ENCODE measurements around the gene NTSR1.

NTSR1 gene

DNA sequence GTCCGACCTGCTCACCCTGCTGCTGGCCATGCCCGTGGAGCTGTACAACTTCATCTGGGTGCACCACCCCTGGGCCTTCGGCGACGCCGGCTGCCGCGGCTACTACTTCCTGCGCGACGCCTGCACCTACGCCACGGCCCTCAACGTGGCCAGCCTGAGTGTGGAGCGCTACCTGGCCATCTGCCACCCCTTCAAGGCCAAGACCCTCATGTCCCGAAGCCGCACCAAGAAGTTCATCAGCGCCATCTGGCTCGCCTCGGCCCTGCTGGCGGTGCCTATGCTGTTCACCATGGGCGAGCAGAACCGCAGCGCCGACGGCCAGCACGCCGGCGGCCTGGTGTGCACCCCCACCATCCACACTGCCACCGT lies 885 bp downstream of the NTSR1 start:
- DNase-seq (ENCODE audit: low spot score) = no peak

DNA sequence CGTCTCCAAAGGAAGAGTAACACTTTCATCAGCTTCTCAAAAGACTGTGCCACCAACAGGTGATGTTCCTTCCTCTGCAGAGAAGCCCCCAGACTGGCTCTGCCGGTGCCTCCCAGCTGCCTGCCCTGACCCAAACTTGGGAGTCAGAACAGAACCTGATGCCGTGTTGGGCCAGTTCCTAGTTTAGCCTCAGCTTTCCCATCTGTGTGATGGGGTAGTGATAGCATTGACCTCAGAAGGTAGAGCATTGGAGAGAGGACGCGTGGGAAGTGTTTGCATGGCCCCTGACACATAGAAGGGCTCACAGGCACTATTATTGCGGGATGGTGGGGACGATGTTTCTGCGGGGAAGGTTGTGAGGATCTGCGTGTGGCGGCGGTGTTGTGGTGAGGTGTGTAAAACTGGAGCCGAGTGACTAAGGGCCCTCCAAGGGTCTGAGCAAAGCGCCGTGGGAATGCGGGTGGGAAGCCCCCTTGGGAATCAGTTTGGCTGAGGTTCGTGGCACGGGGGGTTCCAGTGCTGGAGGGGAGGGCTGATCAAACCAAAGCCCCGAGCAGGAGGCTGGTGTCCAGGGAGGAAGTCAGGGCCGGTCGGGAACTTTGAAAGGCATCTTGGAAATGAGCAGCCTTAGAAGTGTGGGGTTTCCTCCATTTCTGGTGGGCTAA lies 1.7 kb downstream of the NTSR1 start:
- no peak for DNase-seq (ENCODE audit: low spot score)

DNA sequence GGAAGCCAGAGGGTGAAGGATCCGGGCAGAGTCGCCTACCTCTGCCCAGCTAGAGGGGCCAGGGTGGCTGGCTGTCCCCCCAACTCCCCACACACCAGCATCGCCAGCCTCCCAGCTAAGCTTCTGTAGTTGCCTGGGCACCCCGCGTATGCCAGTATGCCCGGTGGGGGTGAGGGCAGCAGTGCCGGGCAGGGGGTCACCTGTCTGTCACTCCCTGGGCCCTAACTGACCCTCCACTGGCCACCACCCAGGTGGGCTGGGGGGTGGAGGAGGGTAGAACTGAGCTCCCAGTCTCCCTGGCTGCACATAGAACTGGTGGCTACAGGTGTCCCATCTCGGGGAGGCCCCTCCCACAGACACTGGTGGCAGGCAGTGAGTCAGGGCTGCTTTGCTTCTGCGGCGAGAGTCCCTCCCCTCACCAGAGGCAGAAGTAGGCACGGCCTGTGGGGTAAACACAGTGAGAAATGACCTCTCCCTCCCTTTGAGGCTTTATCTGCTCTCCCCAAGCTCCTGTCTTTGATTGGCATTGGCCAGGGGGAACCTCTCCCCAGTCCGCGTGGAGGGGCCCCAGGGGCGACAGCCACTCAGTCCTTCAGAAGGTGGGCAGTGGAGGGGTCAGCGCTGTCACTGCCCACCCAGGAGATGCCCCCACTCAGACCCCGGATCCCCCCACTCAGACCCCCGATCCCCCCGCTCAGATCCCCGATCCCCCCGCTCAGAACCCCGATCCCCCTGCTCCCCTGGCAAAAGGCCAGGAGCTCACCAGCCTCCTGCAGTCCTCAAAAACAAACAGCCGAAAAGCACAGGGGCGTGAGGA lies 2.5 kb downstream of the NTSR1 start:
- no peak for DNase-seq (ENCODE audit: low spot score)

DNA sequence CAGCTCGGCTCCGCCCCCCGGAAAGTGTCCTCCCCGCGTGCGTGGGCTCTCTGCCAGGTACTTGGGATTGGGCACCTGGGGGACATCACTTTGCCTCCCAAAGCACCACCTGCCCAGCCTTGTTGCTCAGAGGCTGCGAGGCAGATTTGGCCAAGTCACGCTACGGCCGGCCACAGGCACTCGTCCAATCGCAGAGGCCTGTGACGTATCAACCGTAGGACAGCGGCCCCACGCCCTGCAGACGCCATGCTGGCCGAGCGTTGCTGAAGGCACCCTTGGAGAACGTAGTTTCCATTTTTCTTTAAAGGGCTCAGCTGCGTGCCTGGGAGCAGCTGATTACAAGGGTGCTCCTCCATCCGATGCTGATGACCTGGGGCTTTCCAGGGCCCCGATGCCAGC lies 3.1 kb downstream of the NTSR1 start:
- DNase-seq (ENCODE audit: low spot score) = no peak

DNA sequence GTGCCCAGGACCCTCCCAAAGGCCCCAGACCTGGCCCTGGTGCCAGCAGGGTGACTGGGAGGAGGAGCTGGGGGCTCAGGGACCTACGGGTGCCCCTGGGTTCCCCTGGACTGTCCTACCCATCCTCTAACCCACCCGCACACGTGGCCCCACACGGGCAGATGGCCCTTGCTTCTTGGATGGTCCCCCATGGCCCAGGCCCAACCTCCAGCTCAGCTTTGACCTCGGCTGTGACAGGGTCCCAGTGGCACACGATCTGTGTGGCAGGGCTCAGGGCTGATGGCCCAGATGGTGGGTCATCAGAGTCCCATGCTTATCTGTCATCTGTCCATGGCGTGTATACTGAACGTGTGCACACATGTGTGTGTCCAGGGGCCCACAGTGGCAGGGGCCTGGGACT lies 4.0 kb downstream of the NTSR1 start:
- DNase-seq (ENCODE audit: low spot score) = no peak

DNA sequence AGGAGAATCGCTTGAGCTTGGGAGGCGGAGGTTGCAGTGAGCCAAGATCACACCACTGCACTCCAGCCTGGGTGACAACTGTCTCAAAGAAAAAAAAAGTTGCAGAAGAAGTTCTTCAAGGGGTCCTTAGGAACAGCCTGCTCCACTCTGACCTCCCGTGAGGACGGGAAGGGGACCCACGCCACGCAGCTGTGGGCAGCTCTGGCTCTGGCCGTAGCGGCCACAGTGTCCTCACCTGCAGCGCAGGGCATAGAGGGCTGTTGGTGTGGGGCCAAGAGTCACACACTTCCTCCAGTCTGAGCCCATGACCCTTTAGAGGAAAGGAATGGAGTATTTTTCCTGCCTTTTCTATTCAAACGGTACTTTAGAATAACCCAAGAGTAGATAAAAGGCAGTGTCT lies 5.4 kb downstream of the NTSR1 start:
- DNase-seq (ENCODE audit: low spot score) = no peak

DNA sequence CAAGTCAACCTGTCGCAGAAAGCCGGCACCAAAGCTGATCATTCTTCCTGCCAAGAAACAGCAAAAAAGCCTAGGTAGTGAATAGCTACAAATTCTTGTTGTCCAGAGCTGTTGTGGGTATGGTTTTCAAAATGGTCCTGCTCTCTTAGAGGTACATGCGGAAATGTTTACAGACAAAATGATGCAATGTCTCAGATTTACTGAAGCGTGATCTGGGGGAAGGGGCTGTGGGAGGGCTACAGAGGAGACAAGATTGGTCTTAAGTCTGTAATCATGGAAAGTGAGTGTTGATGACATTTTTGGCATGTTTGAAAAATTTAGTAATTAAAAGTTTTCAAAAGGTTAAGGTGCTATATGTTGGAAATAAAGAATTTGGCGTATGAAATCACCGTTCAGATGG lies 6.2 kb downstream of the NTSR1 start:
- DNase-seq (ENCODE audit: low spot score) = no peak

DNA sequence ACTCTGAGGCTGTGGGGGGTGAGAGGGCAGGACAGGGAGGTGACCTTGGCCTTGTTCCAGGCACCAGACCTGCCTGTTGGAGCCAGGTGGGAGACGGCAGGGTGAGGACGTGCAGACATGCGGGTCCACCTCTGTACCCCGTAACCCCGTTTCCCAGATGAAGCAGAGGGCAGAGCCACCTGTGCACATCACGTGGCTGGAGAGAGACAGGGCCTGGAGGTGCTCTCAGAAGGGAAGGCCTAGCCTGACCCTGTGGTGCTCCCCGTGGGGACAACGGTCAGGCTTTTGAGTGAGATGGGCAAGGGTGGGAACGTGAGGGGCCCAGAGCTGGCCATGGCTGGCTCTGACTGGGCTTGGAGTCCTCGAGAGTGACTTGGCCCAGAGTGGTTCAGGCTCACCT lies 6.6 kb downstream of the NTSR1 start:
- no peak for DNase-seq (ENCODE audit: low spot score)

DNA sequence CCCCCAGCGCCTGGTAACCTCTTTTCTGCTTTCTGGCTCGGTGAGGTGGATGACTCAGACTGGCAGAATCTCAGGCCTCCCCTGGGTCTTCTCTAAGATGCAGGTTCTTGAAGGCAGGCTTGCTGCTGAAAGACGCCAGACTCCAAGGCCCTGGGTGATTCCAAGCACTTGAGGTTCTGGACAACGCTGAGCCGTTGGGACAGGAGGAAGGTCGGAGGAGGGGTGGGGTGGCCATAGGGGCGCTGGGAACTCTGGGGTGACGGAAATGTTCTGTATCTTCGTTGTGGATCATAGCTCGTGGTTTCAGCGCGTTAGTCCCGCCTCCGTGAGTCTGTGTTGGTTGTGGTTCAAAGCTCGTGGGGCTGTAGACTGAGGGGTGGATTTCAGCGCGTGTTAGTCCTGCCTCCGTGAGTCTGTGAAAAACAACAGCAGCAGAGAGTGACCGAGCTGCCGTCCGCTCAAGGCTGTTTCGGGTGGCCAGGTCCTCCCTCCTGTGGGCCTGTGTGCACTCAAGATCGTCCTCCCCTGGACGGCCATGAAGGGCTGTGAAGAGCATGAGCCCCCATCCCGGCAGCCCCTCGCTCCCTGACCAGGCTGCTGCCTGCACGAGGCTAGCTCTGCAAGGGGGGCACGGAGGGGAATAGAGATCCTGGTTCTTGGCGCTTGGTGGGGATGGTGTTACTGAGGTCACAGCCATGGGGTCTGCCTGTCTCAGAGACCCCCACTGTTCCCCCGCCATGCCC lies 7.7 kb downstream of the NTSR1 start:
- DNase-seq (ENCODE audit: low spot score) = no peak

DNA sequence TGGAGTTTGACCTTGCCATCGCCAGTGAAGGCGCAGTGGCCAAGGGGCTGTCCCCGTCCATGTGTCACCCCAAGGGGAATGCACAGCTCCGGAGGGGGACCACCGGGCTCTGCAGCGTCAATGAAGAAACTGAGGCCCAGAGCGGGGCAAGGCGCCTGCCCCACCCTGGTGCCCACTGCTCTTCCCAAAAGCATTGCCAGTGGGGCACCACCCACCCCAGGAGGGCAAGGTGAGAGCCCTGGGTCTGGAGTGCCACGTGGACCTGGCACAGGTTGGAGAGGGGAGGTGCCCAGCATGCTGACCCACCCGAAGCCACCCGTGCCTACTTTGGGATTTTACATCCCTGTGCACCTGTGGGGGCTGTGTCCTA lies 8.3 kb downstream of the NTSR1 start:
- no peak for DNase-seq (ENCODE audit: low spot score)

DNA sequence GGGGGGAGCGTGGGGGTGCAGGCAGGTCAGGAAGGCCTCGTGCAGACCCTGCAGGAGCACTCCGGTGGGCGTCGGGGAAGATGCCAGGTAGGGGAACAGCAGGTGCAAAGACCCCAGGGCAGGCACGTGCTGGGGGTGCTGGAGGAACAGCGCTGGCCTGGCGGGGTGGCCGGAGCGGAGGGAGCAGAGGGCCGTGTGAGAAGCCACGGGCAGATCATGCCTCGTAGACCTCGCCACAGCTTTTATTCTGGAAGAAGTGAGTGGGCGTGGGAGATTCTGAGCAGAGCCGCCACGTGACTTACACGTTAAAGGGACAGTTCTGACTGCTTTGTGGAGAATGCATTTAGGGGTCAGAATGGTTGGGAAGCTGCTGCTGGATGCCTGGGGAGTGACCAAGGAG lies 9.3 kb downstream of the NTSR1 start:
- no peak for DNase-seq (ENCODE audit: low spot score)

DNA sequence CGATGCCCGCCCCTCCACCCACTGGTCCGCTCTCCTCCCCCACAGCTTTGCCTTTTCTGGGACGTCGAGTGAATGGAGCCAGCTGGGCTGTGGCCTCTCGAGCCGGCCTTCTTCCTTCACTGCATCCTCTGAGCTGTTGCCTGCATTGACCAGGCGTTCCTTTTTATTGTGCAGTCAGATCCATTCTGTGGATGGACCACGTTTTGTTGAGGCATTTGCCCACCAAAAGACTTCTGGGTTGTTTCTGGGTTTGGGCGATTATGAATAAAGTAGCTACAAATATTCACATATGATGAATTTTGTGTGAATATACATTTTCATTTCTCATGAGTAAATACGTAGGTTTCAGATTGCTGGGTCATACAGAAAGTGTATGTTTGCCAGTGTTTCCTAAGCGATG lies 9.9 kb downstream of the NTSR1 start:
- DNase-seq (ENCODE audit: low spot score) = no peak

DNA sequence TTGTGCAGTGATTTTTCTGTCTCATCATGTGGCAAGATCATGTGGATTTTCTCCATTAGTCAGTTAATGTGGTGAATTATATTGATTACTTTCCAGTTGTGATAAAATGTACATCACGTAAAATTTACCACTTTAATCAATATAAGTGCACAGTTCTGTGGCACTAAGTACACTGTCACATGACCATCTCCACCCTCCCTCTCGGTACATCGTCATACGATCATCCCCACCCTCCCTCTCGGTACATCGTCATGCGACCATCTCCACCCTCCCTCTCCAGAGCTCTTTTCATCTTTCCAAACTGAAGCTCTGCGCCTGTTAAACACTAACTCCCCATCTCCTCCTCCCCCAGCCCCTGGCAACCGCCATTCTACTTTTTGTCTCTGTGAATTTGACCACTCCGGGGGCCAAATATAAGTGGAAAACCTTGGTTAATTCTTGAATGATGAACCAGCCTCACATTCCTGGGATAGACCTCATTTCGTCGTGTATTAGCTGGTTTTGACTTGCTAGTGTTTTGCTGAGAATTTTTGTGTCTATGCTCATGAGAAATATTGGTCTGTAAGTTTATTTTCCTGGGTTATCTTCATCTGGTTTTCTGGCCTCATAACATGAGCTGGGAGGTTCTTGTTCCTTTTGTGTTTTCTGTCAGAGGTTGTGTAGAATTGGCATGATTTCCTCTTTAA lies 10.8 kb downstream of the NTSR1 start:
- DNase-seq (ENCODE audit: low spot score) = no peak

DNA sequence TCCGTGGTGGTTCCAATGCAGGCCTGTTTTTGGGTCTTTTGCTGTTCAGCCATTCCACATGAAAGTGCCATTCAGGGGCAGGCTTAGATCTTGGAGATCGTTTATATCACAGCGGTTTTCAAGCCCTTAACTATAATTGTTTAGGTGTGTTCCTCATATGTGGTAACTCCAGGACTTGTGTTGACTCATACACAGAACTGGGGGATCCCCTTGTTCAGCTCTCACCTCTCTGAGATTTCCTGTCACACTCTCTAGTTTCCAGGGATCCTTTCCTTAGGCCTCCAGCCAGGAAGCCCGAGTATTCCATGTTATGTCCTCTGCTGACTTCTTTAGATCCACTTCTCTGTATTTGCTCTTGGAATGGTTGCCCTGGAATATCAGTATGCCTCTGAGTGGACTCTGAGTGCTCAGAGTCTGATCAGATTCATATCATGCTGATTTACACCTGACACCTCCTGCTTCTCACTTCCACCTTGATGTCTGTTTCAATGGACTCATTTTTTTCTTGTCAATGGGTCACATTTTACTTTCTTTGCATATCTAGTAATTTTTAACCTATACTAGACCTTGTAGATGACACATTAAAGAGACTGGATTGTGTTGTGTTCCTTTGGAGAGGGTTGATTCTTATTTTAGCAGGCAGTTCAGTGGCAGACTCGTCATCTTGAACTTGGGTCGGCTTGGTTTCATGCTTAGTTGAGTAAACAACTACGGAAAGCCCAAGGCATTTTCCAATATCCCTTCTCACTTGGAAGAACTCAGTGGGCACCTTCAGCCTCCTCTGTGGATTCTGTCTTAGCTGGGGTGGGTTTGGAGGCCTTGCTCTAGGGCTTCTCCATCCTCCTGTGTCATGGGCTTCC lies 13.1 kb downstream of the NTSR1 start:
- no peak for DNase-seq (ENCODE audit: low spot score)

DNA sequence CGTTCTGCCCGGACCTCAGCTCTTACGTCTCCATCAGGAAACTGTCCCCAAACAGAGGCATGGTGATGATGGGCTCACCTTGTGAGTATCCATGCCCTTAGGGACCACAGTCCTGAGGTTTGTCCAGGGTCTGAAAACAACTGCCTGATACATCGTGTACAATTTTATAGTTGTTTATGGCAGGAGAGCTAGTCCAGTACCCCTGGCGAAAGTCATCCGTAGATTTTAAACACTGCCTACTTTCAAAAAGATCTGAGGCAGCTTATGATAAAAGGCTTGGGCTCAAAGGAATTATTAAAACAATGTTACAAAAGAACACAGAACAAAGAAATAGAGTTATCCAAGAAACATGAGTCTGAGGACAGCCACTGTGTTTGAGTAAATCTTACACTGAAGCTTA lies 14.0 kb downstream of the NTSR1 start:
- DNase-seq (ENCODE audit: low spot score) = no peak

DNA sequence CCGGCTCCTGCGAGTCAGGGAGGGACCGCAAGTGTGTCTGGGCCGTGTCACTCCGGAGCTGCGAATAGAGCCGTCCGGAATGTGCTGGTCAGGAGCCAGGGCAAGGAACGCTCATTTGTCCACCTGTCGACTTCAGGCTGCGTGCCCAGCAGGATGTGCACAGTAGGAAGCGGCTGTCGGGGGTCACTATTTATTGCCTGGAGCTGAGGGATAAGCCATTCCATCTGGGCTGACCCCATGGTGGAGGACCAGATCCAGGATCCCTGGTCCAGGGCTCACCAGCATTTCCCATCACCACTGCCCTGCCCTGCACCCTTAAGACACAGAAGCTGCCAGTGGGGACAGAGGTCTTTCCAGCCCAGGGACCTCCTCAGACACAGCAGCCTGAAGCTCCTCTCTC lies 14.7 kb downstream of the NTSR1 start:
- DNase-seq (ENCODE audit: low spot score) = no peak

DNA sequence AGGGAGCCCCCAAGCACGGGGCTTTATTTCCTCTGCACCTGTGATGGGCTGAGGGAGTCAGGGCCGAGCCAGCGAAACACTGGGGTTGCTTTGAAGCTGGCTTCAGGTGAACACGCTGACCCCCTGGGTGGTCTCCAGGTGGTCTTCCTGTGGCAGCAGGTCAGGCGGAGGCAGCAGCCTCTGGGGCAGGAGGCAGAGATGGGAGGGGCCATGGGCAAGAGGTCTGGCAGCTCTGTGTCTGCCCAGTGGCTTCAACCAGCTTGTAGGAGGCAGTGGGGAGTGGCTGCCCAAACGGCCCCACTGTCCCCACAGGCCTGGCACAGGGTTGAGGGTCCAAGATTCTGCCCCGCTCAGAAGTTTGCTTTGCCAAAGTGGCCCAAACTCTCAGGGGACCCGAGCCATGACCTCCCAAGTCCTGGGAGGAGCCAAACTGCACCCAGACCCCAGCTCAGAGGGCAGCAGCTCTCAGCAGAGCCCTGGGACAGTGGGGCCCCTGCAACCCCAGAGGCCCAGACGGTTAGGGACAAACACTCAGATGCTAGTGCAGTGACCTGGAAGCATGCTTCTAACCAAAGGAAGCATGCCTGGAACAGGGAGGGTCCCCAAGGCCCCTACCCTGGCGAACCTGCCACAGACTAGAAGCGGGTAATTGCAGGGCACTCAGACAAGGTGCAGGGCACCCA lies 15.3 kb downstream of the NTSR1 start:
- no peak for DNase-seq (ENCODE audit: low spot score)

DNA sequence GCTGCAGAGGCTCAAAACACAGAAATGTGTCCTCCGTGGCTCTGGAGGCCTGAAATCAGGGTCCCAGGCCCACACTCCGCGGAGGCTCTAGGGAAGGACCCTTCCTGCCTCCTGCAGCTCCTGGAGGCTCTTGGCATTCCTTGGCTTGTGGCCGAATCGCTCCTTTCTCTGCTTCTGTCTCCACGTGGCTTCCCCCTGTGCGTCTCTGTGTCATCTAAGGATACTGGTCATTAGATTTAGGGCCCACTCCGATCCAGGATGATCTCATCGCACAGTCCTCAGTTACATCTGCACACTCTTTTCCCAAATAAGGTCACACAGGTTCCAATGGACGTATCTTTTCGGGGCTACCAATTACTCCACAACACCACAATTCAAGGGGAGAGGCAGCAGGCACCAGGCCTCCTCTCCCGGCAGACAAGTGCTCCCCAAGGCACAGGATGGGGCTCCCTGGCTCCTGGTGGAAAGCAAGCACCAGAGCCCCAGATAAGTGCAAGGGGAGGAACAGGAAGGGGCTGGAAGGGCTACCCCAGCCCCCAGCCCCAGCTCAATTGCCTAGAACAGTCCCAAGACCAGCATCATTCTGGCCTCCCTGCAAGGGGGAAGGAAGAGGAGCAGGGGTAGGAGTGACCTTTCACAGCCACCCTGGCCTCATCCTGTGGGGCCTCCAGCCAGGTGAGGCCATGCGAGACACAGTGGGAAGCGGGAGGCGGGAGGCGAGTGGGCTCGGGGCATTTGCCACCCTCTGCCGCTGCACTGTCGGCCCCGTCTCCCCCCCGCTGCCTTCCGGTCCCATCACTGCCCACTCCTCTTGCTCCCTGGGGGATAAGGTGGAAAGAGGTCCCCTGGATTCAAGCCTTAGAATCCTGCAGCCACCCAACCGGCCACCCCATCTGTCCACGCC lies 16.3 kb downstream of the NTSR1 start:
- no peak for DNase-seq (ENCODE audit: low spot score)

DNA sequence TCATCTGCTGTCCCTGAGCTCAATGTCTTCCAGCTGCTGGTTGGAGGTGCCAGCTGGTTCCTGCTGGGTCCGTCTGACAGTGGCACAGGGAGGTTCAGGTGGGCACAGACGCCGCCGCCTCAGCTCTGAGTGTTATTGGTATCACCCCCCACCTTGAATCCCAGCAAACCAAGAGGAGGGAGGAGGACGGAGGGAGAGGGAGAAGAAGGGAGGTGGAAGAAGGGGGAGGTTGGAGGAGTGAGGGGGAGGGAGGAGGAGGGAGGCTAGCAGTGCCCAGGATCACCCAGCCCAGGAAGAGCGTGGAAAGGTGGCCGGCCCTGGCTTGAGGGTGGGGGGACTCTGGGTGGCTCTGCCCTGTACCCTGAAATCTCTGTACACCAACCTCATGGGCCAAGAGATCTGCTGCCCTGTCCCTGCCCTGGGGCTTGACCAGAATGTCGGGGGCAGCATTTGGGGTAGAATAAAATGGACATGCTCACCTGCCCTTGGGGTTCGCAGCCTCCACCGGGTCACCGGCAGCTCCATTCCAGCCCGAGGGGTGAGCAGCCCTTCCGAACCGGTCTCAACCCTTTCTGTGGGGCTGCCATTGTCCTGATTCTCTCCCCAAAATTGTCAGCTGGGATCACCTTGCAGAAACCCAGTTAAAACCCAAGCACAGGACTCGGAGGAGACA lies 17.1 kb downstream of the NTSR1 start:
- DNase-seq (ENCODE audit: low spot score) = no peak

DNA sequence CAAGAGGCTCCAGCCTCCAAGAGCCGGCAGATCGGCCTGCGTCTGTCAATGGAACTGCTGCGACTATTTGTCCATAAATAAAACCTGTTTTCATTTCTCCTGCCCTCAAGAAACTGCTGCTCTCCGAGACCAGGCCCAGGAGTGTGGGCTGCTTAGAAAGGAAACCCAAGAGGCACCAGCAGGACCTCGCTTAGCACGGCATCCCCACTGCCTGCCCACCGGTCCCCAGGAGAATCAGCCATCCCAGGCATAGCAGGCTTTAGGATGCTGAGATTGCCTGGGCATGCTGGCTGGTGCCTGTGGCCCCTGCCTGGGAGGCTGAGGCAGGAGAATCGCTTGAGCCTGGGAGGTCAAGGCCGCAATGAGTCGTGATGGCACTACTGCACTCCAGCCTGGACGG lies 17.6 kb downstream of the NTSR1 start:
- DNase-seq (ENCODE audit: low spot score) = no peak
